ENCODE data around the gene ZFPM1. TPM values are rescaled to one million over a fixed set of nuclear protein-coding genes. Genes with fewer than 3 reads are reported as not detected.

ZFPM1 gene
- total and polyA plus RNA-seq, 4 donors: 0.19 to 12.8 (median 5.3) TPM

- Histone ChIP-seq H3K36me3 (ENCODE audit: control insufficient read depth in 4 of 4, insufficient read depth in 3 of 4, low read depth in 1 of 4, low read length in 3 of 4) (no peaks in the 10 kb centered on the region), H3K27me3 (ENCODE audit: control insufficient read depth in 4 of 4, insufficient read depth in 4 of 4, low read length in 3 of 4) (no peaks in the 10 kb centered on the region), H3K4me1 (ENCODE audit: control insufficient read depth in 4 of 4, insufficient read depth in 4 of 4, low read length in 3 of 4) (no peaks in the 10 kb centered on the region), H3K4me3 (ENCODE audit: low read depth in 1 of 3, low read length in 3 of 3) (no peak overlapping the region), H3K27ac (ENCODE audit: low read depth in 1 of 2, low read length in 2 of 2) (no peak overlapping the region), H3K9ac (ENCODE audit: low read depth in 1 of 2, low read length in 2 of 2) (no peak overlapping the region), H3K9me3 (ENCODE audit: control insufficient read depth in 4 of 4, low read length in 3 of 4) (no peaks in the 10 kb centered on the region)
- WGBS: 58% methylated on average over 3 of the region's 3 CpGs
- no peak for DNase-seq (ENCODE audit: low spot score)
- no peak for TF ChIP-seq SP1 (IDR thresholded peaks at IDR 0.05)
- TF ChIP-seq FOXA2 (IDR thresholded peaks at IDR 0.05): no peak
- TF ChIP-seq GABPA (IDR thresholded peaks at IDR 0.05 in 1 of 2, conservative IDR thresholded peaks at IDR 0.05 in 1 of 2): no peak
- TF ChIP-seq HNF4G (IDR thresholded peaks at IDR 0.05): no peak
- no peak for TF ChIP-seq REST (IDR thresholded peaks at IDR 0.05)
- no peak for TF ChIP-seq NR2F2 (IDR thresholded peaks at IDR 0.05)
- no peak for TF ChIP-seq YY1 (IDR thresholded peaks at IDR 0.05)
- TF ChIP-seq CTCF (IDR thresholded peaks at IDR 0.05; ENCODE audit: low read depth, low read length, missing input control): no peak
- no peak for TF ChIP-seq HNF4A (conservative IDR thresholded peaks at IDR 0.05)
- no peak for TF ChIP-seq ZBTB33 (IDR thresholded peaks at IDR 0.05)
- TF ChIP-seq TAF1 (conservative IDR thresholded peaks at IDR 0.05): no peak
- TF ChIP-seq EGR1 (IDR thresholded peaks at IDR 0.05; ENCODE audit: low read depth in 2 of 2): no peak
- no peak for TF ChIP-seq ATF3 (IDR thresholded peaks at IDR 0.05)
- no peak for TF ChIP-seq RXRA (IDR thresholded peaks at IDR 0.05)
- no peak for TF ChIP-seq MAX (IDR thresholded peaks at IDR 0.05)
- TF ChIP-seq FOXA1 (IDR thresholded peaks at IDR 0.05): no peak
- TF ChIP-seq RAD21 (IDR thresholded peaks at IDR 0.05): no peak
- TF ChIP-seq JUND (IDR thresholded peaks at IDR 0.05): no peak
These were observed 30.2 kb upstream of the ZFPM1 start for GRCh38 chr16:88422733-88423447.

Measured in liver (tissue), 9 donors.